OCI-LY1 (cell line): ENCODE measurements around the gene MGME1.

ENCODE experiments used
- H2AFZ ChIP-seq: fragments of 200-600 bp; sonication (generic), shearing (Covaris generic); 2 replicates; pipeline ENCODE4 v1.6.0; 2014; ENCODE audit warnings: antibody characterized with exemption, mild to moderate bottlenecking, low read length
- H3F3A ChIP-seq: fragments of 200-600 bp; sonication (generic), shearing (Covaris generic); 2 replicates; pipeline ENCODE4 v1.6.0; 2014; ENCODE audit warnings: mild to moderate bottlenecking, antibody characterized with exemption, low read length, moderate library complexity; ENCODE audit not compliant: insufficient read depth
- H3K27ac ChIP-seq: fragments of 200-600 bp; sonication (generic); 2 replicates; pipeline ENCODE4 v1.5.1; 2014; ENCODE audit warnings: low read length, mixed run types, mild to moderate bottlenecking, low read depth; ENCODE audit not compliant: poor library complexity, severe bottlenecking
- H3K27me3 ChIP-seq: fragments of 200-600 bp; sonication (generic); 2 replicates; pipeline ENCODE4 v1.6.0; 2014; ENCODE audit warnings: antibody characterized with exemption, mild to moderate bottlenecking, low read length, moderate library complexity; ENCODE audit not compliant: insufficient read depth
- H3K36me3 ChIP-seq: fragments of 200-600 bp; sonication (generic); 2 replicates; pipeline ENCODE4 v1.6.1; 2014; ENCODE audit warnings: mild to moderate bottlenecking, antibody characterized with exemption, low read length, moderate library complexity, mixed read lengths; ENCODE audit not compliant: insufficient read depth
- H3K4me1 ChIP-seq: fragments of 200-600 bp; sonication (generic); 2 replicates; pipeline ENCODE4 v1.5.1; 2014; ENCODE audit warnings: mild to moderate bottlenecking, low read length, moderate library complexity; ENCODE audit not compliant: insufficient read depth, severe bottlenecking
- H3K4me2 ChIP-seq: fragments of 200-600 bp; sonication (generic), shearing (Covaris generic); 2 replicates; pipeline ENCODE4 v1.6.1; 2014; ENCODE audit warnings: low read length
- H3K4me3 ChIP-seq: fragments of 200-600 bp; sonication (generic); 2 replicates; pipeline ENCODE4 v1.5.1; 2014; ENCODE audit warnings: low read length, low read depth, mild to moderate bottlenecking, mixed read lengths; ENCODE audit not compliant: poor library complexity, severe bottlenecking
- H3K79me2 ChIP-seq: fragments of 200-600 bp; shearing (Covaris generic); 2 replicates; pipeline ENCODE4 v1.6.1; 2016; ENCODE audit warnings: mixed run types, low read length, mixed read lengths; ENCODE audit not compliant: insufficient read depth
- H3K9ac ChIP-seq: fragments of 200-600 bp; sonication (generic), shearing (Covaris generic); 2 replicates; pipeline ENCODE4 v1.6.1; 2014; ENCODE audit warnings: mild to moderate bottlenecking, low read length, mixed read lengths
- H3K9me2 ChIP-seq: fragments of 200-600 bp; sonication (generic), shearing (Covaris generic); 2 replicates; pipeline ENCODE4 v1.6.1; 2014; ENCODE audit warnings: low read depth, mild to moderate bottlenecking, low read length, mixed read lengths
- H3K9me3 ChIP-seq: fragments of 200-600 bp; shearing (Covaris generic); 2 replicates; pipeline ENCODE4 v1.6.1; 2014; ENCODE audit warnings: low read length, mixed read lengths
- H4K20me1 ChIP-seq: fragments of 200-600 bp; sonication (generic), shearing (Covaris generic); 2 replicates; pipeline ENCODE4 v1.6.0; 2016; ENCODE audit warnings: mild to moderate bottlenecking, low read length; ENCODE audit not compliant: insufficient read depth
- EZH2 ChIP-seq: fragments of 200-600 bp; sonication (generic), shearing (Covaris generic); IDR thresholded peaks from 2 replicates; pipeline ENCODE4 v1.8.0; 2017; ENCODE audit warnings: borderline replicate concordance, mixed run types, mild to moderate bottlenecking, antibody characterized with exemption, low read length, moderate library complexity, mixed read lengths
- TF ChIP-seq, protein P1 (sequence below): fragments of 200-600 bp; sonication (generic), shearing (Covaris generic); IDR thresholded peaks from 2 replicates; pipeline ENCODE4 v1.5.1; 2017; ENCODE audit warnings: mild to moderate bottlenecking, antibody characterized with exemption, low read length, moderate library complexity, mixed read lengths

Gene MGME1

DNA sequence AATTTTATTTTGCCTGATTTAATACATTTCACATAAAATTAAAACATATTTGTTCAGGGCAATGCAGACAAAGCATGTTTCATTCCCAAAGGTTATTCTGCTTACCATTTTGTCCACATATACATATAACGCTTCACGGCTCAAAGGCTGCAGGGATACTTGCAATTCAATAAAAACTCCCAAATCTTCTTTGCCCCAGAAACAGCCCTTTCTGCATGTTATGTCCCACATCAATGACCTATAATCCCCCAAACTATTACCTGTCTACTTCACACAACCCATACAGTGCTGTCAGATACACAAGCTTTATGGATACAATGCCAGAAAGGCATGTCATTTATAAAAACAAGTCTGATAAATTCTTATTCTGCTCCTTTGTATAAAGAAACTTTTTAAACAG, 20.4 kb upstream of the MGME1 start:
- Histone ChIP-seq H3K27ac (no peak overlapping the region), H3K4me3 (no peak overlapping the region), H3K9ac (no peak overlapping the region), H3K9me2 (no peaks in the 10 kb centered on the region), H3F3A (no peaks in the 10 kb centered on the region), H3K4me1 (peaks cover 21% of the 10 kb centered on the region), H3K79me2 (0 out of 2 replicates have a peak, but pooled peaks cover under 1% of the 10 kb centered on the region), H4K20me1 (no peaks in the 10 kb centered on the region), H3K4me2 (no peak overlapping the region), H3K9me3 (no peaks in the 10 kb centered on the region), H2AFZ (no peak overlapping the region), H3K27me3 (no peaks in the 10 kb centered on the region), H3K36me3 (peaks cover 100% of the 10 kb centered on the region)
- TF ChIP-seq EZH2: no peak
- TF ChIP-seq, protein P1, sequence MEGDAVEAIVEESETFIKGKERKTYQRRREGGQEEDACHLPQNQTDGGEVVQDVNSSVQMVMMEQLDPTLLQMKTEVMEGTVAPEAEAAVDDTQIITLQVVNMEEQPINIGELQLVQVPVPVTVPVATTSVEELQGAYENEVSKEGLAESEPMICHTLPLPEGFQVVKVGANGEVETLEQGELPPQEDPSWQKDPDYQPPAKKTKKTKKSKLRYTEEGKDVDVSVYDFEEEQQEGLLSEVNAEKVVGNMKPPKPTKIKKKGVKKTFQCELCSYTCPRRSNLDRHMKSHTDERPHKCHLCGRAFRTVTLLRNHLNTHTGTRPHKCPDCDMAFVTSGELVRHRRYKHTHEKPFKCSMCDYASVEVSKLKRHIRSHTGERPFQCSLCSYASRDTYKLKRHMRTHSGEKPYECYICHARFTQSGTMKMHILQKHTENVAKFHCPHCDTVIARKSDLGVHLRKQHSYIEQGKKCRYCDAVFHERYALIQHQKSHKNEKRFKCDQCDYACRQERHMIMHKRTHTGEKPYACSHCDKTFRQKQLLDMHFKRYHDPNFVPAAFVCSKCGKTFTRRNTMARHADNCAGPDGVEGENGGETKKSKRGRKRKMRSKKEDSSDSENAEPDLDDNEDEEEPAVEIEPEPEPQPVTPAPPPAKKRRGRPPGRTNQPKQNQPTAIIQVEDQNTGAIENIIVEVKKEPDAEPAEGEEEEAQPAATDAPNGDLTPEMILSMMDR: no peak

DNA sequence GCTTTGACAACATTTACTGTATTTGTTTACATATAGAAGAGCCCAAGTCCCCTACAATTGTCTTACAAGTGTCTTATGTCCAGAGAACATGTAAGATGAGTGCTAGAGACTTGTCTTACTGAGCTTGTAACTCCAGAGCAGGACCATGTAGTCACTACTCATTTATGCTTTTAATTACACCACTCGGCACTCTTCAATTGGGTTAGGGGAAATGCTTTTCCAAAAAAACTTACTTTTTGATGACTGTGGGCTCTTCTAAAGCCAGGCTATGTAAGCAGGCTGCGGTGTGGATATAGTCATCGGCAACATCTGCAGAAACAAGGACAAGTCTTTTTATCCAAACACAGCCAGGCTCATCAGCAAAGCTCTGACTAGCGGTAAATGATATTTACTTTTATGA, 18.9 kb upstream of the MGME1 start:
- no peaks in the 10 kb centered on the region for H3F3A ChIP-seq
- H3K4me3 ChIP-seq: no peak overlapping the region
- no peaks in the 10 kb centered on the region for H3K9me2 ChIP-seq
- no peak overlapping the region for H3K9ac ChIP-seq
- H3K36me3 ChIP-seq: peaks cover 100% of the 10 kb centered on the region
- H4K20me1 ChIP-seq: no peaks in the 10 kb centered on the region
- H3K27ac ChIP-seq: no peak overlapping the region
- TF ChIP-seq, protein P1: no peak
- TF ChIP-seq EZH2: no peak
- H3K4me2 ChIP-seq: no peak overlapping the region
- H2AFZ ChIP-seq: no peak overlapping the region
- H3K27me3 ChIP-seq: no peaks in the 10 kb centered on the region
- H3K79me2 ChIP-seq: peaks cover 14% of the 10 kb centered on the region
- H3K4me1 ChIP-seq: peaks cover 11% of the 10 kb centered on the region
- no peaks in the 10 kb centered on the region for H3K9me3 ChIP-seq

DNA sequence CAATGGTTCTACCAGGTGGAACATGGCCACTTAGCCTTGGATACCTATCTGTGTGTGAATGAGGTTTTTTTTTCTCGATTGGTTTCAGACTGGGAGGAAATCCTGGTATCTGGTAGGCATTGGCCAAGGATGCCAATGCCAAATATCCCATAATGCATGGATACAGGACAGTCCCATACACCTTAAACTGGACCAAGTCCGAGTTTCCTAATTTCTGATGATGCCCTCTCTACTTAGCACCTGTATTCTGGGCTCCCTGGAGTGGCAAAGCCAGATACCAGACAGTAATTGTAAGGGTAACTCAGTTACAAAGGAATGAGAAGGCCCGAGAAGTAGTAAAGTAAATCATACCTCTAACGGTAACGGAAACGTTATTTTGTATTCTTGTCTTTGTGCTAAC, 18.1 kb upstream of the MGME1 start:
- no peaks in the 10 kb centered on the region for H3K9me2 ChIP-seq
- H3K9me3 ChIP-seq: no peaks in the 10 kb centered on the region
- H3K27ac ChIP-seq: no peak overlapping the region
- no peak overlapping the region for H2AFZ ChIP-seq
- H4K20me1 ChIP-seq: no peaks in the 10 kb centered on the region
- TF ChIP-seq, protein P1: no peak
- TF ChIP-seq EZH2: no peak
- H3F3A ChIP-seq: no peaks in the 10 kb centered on the region
- H3K79me2 ChIP-seq: peaks cover 22% of the 10 kb centered on the region
- H3K9ac ChIP-seq: no peak overlapping the region
- no peaks in the 10 kb centered on the region for H3K27me3 ChIP-seq
- H3K36me3 ChIP-seq: peaks cover 100% of the 10 kb centered on the region
- peaks cover 10% of the 10 kb centered on the region for H3K4me1 ChIP-seq
- H3K4me3 ChIP-seq: no peak overlapping the region
- H3K4me2 ChIP-seq: no peak overlapping the region
